Measurements from ENCODE around the gene CD248. TPM values are rescaled to one million over a fixed set of nuclear protein-coding genes. Genes with fewer than 3 reads are reported as not detected.

Gene CD248
- total RNA-seq, 1 experiment from 2014 or later = 0.15 TPM

DNA sequence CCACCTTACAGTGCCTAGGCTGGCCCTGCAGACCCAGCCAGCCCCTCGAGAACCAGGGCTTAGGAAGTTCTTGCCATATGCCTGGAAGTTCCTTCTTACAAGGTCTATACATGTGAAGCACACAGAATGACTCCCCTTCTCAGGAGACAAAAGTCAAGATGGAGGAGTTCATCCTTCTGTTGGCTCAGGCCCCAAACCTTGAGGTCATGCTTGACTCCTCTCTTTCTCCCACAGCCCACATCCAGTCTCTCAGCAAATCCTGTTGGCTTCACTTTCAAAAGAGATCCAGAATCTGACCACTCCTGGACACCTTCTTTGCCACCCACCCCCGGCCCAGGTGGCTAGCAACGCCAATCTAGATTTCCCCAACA lies 1.7 kb upstream of the CD248 start:
- Histone ChIP-seq H3K27me3 (ENCODE audit: control insufficient read depth, insufficient read depth, low read length) (no peaks in the 10 kb centered on the region), H3K27ac (ENCODE audit: low read length) (no peak overlapping the region), H3K4me1 (ENCODE audit: control insufficient read depth, insufficient read depth, low read length) (peaks cover 4% of the 10 kb centered on the region; the same call in 1 of the 2 replicates), H3K4me3 (ENCODE audit: low read depth in 2 of 2, low read length in 2 of 2) (no peak overlapping the region), H3K9me3 (ENCODE audit: control insufficient read depth, insufficient read depth, low read depth, low read length) (no peaks in the 10 kb centered on the region), H3K36me3 (ENCODE audit: control insufficient read depth, insufficient read depth, low read length) (no peaks in the 10 kb centered on the region)
- TF ChIP-seq SIN3A (IDR thresholded peaks at IDR 0.05; ENCODE audit: borderline replicate concordance, insufficient read depth, low read depth, low read length) = no peak
- TF ChIP-seq, protein P1, sequence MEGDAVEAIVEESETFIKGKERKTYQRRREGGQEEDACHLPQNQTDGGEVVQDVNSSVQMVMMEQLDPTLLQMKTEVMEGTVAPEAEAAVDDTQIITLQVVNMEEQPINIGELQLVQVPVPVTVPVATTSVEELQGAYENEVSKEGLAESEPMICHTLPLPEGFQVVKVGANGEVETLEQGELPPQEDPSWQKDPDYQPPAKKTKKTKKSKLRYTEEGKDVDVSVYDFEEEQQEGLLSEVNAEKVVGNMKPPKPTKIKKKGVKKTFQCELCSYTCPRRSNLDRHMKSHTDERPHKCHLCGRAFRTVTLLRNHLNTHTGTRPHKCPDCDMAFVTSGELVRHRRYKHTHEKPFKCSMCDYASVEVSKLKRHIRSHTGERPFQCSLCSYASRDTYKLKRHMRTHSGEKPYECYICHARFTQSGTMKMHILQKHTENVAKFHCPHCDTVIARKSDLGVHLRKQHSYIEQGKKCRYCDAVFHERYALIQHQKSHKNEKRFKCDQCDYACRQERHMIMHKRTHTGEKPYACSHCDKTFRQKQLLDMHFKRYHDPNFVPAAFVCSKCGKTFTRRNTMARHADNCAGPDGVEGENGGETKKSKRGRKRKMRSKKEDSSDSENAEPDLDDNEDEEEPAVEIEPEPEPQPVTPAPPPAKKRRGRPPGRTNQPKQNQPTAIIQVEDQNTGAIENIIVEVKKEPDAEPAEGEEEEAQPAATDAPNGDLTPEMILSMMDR (IDR thresholded peaks at IDR 0.05) = no peak
- no peak for TF ChIP-seq POLR2AphosphoS5 (IDR thresholded peaks at IDR 0.05; ENCODE audit: low read depth, low read length)
- TF ChIP-seq, protein P2, sequence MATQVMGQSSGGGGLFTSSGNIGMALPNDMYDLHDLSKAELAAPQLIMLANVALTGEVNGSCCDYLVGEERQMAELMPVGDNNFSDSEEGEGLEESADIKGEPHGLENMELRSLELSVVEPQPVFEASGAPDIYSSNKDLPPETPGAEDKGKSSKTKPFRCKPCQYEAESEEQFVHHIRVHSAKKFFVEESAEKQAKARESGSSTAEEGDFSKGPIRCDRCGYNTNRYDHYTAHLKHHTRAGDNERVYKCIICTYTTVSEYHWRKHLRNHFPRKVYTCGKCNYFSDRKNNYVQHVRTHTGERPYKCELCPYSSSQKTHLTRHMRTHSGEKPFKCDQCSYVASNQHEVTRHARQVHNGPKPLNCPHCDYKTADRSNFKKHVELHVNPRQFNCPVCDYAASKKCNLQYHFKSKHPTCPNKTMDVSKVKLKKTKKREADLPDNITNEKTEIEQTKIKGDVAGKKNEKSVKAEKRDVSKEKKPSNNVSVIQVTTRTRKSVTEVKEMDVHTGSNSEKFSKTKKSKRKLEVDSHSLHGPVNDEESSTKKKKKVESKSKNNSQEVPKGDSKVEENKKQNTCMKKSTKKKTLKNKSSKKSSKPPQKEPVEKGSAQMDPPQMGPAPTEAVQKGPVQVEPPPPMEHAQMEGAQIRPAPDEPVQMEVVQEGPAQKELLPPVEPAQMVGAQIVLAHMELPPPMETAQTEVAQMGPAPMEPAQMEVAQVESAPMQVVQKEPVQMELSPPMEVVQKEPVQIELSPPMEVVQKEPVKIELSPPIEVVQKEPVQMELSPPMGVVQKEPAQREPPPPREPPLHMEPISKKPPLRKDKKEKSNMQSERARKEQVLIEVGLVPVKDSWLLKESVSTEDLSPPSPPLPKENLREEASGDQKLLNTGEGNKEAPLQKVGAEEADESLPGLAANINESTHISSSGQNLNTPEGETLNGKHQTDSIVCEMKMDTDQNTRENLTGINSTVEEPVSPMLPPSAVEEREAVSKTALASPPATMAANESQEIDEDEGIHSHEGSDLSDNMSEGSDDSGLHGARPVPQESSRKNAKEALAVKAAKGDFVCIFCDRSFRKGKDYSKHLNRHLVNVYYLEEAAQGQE (IDR thresholded peaks at IDR 0.05; ENCODE audit: insufficient read depth in 1 of 2, low read depth in 2 of 2, low read length in 1 of 2) = no peak
- no peak for TF ChIP-seq TCF7L2 (IDR thresholded peaks at IDR 0.05; ENCODE audit: low read depth, low read length)
- ATAC-seq = no peak
- DNase-seq (ENCODE audit: low read depth, low spot score) = no peak
- POLR2A ChIA-PET = no interaction called here
- intact Hi-C loops (cut with micrococcal nuclease; ENCODE audit: unreplicated experiment) (no loop called here), in situ Hi-C loops (cut with HindIII; ENCODE audit: low pct_unique_long_range_greater_than_20kb, low sequenced_read_pairs) (no loop called here)
- BruUV-seq (replicated peaks) = no TSS peak
- CTCF ChIA-PET = interaction anchor here (0.6 kb wide), 1 partner anchor 15 kb away, joined by 5 read pairs; no protein-coding TSS in a partner anchor

DNA sequence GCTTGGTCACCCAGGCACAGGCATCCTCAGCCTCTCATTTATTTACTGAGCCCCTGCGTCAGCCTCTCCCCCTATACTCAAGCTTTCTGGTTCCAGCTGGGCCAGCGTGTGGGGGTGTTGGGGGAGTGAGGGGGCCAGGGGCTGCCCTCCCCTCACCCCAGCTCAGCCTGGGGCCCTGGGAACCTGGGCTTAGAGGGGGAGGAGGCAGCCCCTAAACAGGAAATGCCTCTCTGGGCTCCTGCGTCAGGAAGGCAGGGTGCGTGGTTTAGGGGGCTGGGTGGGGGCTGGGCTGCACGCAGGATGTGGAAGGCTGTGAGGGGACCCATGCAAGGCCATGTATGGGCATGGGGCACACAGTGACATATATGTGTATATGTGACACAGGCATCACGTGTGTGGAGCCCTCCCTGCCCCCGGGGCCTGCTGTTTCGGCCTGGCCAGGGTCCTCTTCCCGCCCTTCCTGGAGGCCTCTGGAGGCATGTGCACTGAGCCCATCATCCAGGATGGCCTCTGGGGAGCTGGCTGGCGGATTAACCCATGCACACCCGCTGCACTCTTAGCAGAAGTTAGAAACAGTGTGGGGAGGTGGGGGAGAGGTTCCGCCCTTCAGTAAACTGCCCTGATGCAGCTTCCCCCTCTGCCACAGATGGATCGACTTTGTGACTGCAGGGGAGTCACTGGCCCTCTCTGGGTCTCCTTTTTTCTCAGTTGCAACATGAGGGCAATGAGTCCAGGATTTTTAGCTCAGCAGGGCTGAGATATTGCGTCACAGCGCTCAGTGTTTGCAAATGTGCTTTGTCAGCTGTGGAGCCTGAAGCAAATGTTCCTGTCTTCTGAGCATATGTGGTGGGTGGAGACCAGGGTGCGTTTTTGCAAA lies 1.1 kb upstream of the CD248 start:
- BruUV-seq (replicated peaks) = no TSS peak
- no peaks in the 10 kb centered on the region for H3K9me3 ChIP-seq (ENCODE audit: control insufficient read depth, insufficient read depth, low read depth, low read length)
- no peak overlapping the region for H3K27ac ChIP-seq (ENCODE audit: low read length)
- ChIA-PET CTCF (interaction anchor here (0.6 kb wide), 2 partner anchors 14 to 648 kb away, joined by 5 read pairs; no protein-coding TSS in a partner anchor), POLR2A (no interaction called here)
- H3K27me3 ChIP-seq (ENCODE audit: control insufficient read depth, insufficient read depth, low read length) = no peaks in the 10 kb centered on the region
- TF ChIP-seq POLR2AphosphoS5 (IDR thresholded peaks at IDR 0.05; ENCODE audit: low read depth, low read length) (no peak), TCF7L2 (IDR thresholded peaks at IDR 0.05; ENCODE audit: low read depth, low read length) (no peak), SIN3A (IDR thresholded peaks at IDR 0.05; ENCODE audit: borderline replicate concordance, insufficient read depth, low read depth, low read length) (no peak)
- TF ChIP-seq, protein P2 (IDR thresholded peaks at IDR 0.05; ENCODE audit: insufficient read depth in 1 of 2, low read depth in 2 of 2, low read length in 1 of 2) = no peak
- TF ChIP-seq, protein P1 (IDR thresholded peaks at IDR 0.05) = no peak
- H3K4me3 ChIP-seq (ENCODE audit: low read depth in 2 of 2, low read length in 2 of 2) = no peak overlapping the region
- no peak for DNase-seq (ENCODE audit: low read depth, low spot score)
- in situ Hi-C loops (cut with HindIII; ENCODE audit: low pct_unique_long_range_greater_than_20kb, low sequenced_read_pairs) (no loop called here), intact Hi-C loops (cut with micrococcal nuclease; ENCODE audit: unreplicated experiment) (no loop called here)
- no peak for ATAC-seq
- H3K36me3 ChIP-seq (ENCODE audit: control insufficient read depth, insufficient read depth, low read length) = no peaks in the 10 kb centered on the region
- H3K4me1 ChIP-seq (ENCODE audit: control insufficient read depth, insufficient read depth, low read length) = peaks cover 4% of the 10 kb centered on the region; the same call in 1 of the 2 replicates

Measured in Panc1 (cell line).